Tibial nerve (tissue), 4 donors: Measurements from ENCODE around the gene TCF12.

Experiments used
- CTCF ChIP-seq, 5 experiments: fragments of 200-600 bp in 3 of 5; fragments of 450-650 bp in 2 of 5; sonication (generic) in 3 of 5; IDR thresholded peaks; one replicate each; pipeline ENCODE4 v1.5.1; 2016 to 2019; ENCODE audit warnings: antibody characterized with exemption in 5 of 5, mild to moderate bottlenecking in 3 of 5, moderate library complexity in 2 of 5
- EP300 ChIP-seq, 2 donors: sonication (generic); formaldehyde crosslinking; IDR thresholded peaks; one replicate each; pipeline ENCODE4 v1.6.1; 2017; ENCODE audit warnings: antibody characterized with exemption in 2 of 2, mild to moderate bottlenecking in 1 of 2
- POLR2A ChIP-seq, 2 donors: fragments of 450-650 bp; IDR thresholded peaks; one replicate each; pipeline ENCODE4 v1.6.1; 2017; ENCODE audit warnings: antibody characterized with exemption in 2 of 2, mild to moderate bottlenecking in 2 of 2, moderate library complexity in 2 of 2

GRCh38 chr15:56930669-56931313 is 12.3 kb downstream of the TCF12 start:
- TF ChIP-seq POLR2A (IDR thresholded peaks at IDR 0.05) (no peak), CTCF (IDR thresholded peaks at IDR 0.05) (no peak), EP300 (IDR thresholded peaks at IDR 0.05) (peak in 1 of 2 donors; percentile 10)
